ENCODE results near the gene RD3L.

RD3L gene

GRCh38 chr14:103904493-103905107, 37.7 kb downstream of the RD3L start:
- Histone ChIP-seq H3K9ac (ENCODE audit: low read depth, low read length) (no peak overlapping the region), H3K4me3 (ENCODE audit: low read length) (no peak overlapping the region), H3K4me1 (ENCODE audit: insufficient read depth, low read length) (no peaks in the 10 kb centered on the region)

GRCh38 chr14:103899833-103900232, 42.5 kb downstream of the RD3L start:
- Histone ChIP-seq H3K36me3 (ENCODE audit: insufficient read depth, low read depth, low read length) (no peaks in the 10 kb centered on the region), H3K27me3 (ENCODE audit: insufficient read depth, low read length) (no peaks in the 10 kb centered on the region; the same call in 1 of the 2 replicates), H3K9ac (ENCODE audit: low read depth, low read length) (no peak overlapping the region)

More at GRCh38 chr14:103904493-103905107, 37.7 kb downstream of the RD3L start:
- no peak overlapping the region for H3K27ac ChIP-seq (ENCODE audit: low read length)
- H3K27me3 ChIP-seq (ENCODE audit: insufficient read depth, low read length), result no peaks in the 10 kb centered on the region
- no peaks in the 10 kb centered on the region for H3K36me3 ChIP-seq (ENCODE audit: insufficient read depth, low read depth, low read length)
- H3K9me3 ChIP-seq (ENCODE audit: insufficient read depth, low read depth, low read length), result no peaks in the 10 kb centered on the region

GRCh38 chr14:103899316-103899715, 43.0 kb downstream of the RD3L start:
- Histone ChIP-seq H3K4me3 (ENCODE audit: low read length) (no peak overlapping the region), H3K27ac (ENCODE audit: low read length) (no peak overlapping the region), H3K9me3 (ENCODE audit: insufficient read depth, low read depth, low read length) (peaks cover 5% of the 10 kb centered on the region; the same call in 1 of the 2 replicates), H3K9ac (ENCODE audit: low read depth, low read length) (no peak overlapping the region), H3K27me3 (ENCODE audit: insufficient read depth, low read length) (no peaks in the 10 kb centered on the region; the same call in 1 of the 2 replicates), H3K36me3 (ENCODE audit: insufficient read depth, low read depth, low read length) (no peaks in the 10 kb centered on the region), H3K4me1 (ENCODE audit: insufficient read depth, low read length) (no peaks in the 10 kb centered on the region)

More at GRCh38 chr14:103899833-103900232, 42.5 kb downstream of the RD3L start:
- Histone ChIP-seq H3K9me3 (ENCODE audit: insufficient read depth, low read depth, low read length) (peaks cover 5% of the 10 kb centered on the region; the same call in 1 of the 2 replicates), H3K4me1 (ENCODE audit: insufficient read depth, low read length) (no peaks in the 10 kb centered on the region), H3K27ac (ENCODE audit: low read length) (no peak overlapping the region), H3K4me3 (ENCODE audit: low read length) (no peak overlapping the region)

GRCh38 chr14:103898711-103899110, 43.6 kb downstream of the RD3L start:
- H3K4me3 ChIP-seq (ENCODE audit: low read length), result no peak overlapping the region
- H3K36me3 ChIP-seq (ENCODE audit: insufficient read depth, low read depth, low read length), result no peaks in the 10 kb centered on the region
- no peak overlapping the region for H3K9ac ChIP-seq (ENCODE audit: low read depth, low read length)
- H3K27me3 ChIP-seq (ENCODE audit: insufficient read depth, low read length), result no peaks in the 10 kb centered on the region; the same call in 1 of the 2 replicates
- H3K9me3 ChIP-seq (ENCODE audit: insufficient read depth, low read depth, low read length), result peaks cover 5% of the 10 kb centered on the region; the same call in 1 of the 2 replicates
- H3K4me1 ChIP-seq (ENCODE audit: insufficient read depth, low read length), result no peaks in the 10 kb centered on the region
- no peak overlapping the region for H3K27ac ChIP-seq (ENCODE audit: low read length)

- H3K9ac ChIP-seq (ENCODE audit: low read depth, low read length), result no peak overlapping the region
- peaks cover 5% of the 10 kb centered on the region; the same call in 1 of the 2 replicates for H3K9me3 ChIP-seq (ENCODE audit: insufficient read depth, low read depth, low read length)
- H3K27ac ChIP-seq (ENCODE audit: low read length), result no peak overlapping the region
- H3K4me3 ChIP-seq (ENCODE audit: low read length), result no peak overlapping the region
- no peaks in the 10 kb centered on the region; the same call in 1 of the 2 replicates for H3K27me3 ChIP-seq (ENCODE audit: insufficient read depth, low read length)
- H3K36me3 ChIP-seq (ENCODE audit: insufficient read depth, low read depth, low read length), result no peaks in the 10 kb centered on the region
- no peaks in the 10 kb centered on the region for H3K4me1 ChIP-seq (ENCODE audit: insufficient read depth, low read length)
Measured at GRCh38 chr14:103898204-103898603, 44.1 kb downstream of the RD3L start.

- H3K36me3 ChIP-seq (ENCODE audit: insufficient read depth, low read depth, low read length), result no peaks in the 10 kb centered on the region
- no peaks in the 10 kb centered on the region; the same call in 1 of the 2 replicates for H3K27me3 ChIP-seq (ENCODE audit: insufficient read depth, low read length)
- H3K9me3 ChIP-seq (ENCODE audit: insufficient read depth, low read depth, low read length), result peaks cover 5% of the 10 kb centered on the region; the same call in 1 of the 2 replicates
- H3K4me1 ChIP-seq (ENCODE audit: insufficient read depth, low read length), result no peaks in the 10 kb centered on the region
- no peak overlapping the region for H3K27ac ChIP-seq (ENCODE audit: low read length)
- no peak overlapping the region for H3K9ac ChIP-seq (ENCODE audit: low read depth, low read length)
- no peak overlapping the region for H3K4me3 ChIP-seq (ENCODE audit: low read length)
Measured at GRCh38 chr14:103897075-103897947, 45.0 kb downstream of the RD3L start.

GRCh38 chr14:103896578-103896977, 45.8 kb downstream of the RD3L start:
- no peaks in the 10 kb centered on the region for H3K4me1 ChIP-seq (ENCODE audit: insufficient read depth, low read length)
- H3K9me3 ChIP-seq (ENCODE audit: insufficient read depth, low read depth, low read length), result peaks cover 5% of the 10 kb centered on the region; the same call in 1 of the 2 replicates
- H3K9ac ChIP-seq (ENCODE audit: low read depth, low read length), result no peak overlapping the region
- no peaks in the 10 kb centered on the region; the same call in 1 of the 2 replicates for H3K27me3 ChIP-seq (ENCODE audit: insufficient read depth, low read length)
- H3K36me3 ChIP-seq (ENCODE audit: insufficient read depth, low read depth, low read length), result no peaks in the 10 kb centered on the region
- H3K4me3 ChIP-seq (ENCODE audit: low read length), result no peak overlapping the region
- H3K27ac ChIP-seq (ENCODE audit: low read length), result no peak overlapping the region

- Histone ChIP-seq H3K9ac (ENCODE audit: low read depth, low read length) (no peak overlapping the region), H3K4me1 (ENCODE audit: insufficient read depth, low read length) (no peaks in the 10 kb centered on the region), H3K27ac (ENCODE audit: low read length) (no peak overlapping the region), H3K36me3 (ENCODE audit: insufficient read depth, low read depth, low read length) (no peaks in the 10 kb centered on the region), H3K9me3 (ENCODE audit: insufficient read depth, low read depth, low read length) (peaks cover 5% of the 10 kb centered on the region; the same call in 1 of the 2 replicates), H3K4me3 (ENCODE audit: low read length) (no peak overlapping the region), H3K27me3 (ENCODE audit: insufficient read depth, low read length) (no peaks in the 10 kb centered on the region; the same call in 1 of the 2 replicates)
Measured at GRCh38 chr14:103894723-103895059, 47.6 kb downstream of the RD3L start.

- Histone ChIP-seq H3K4me1 (ENCODE audit: insufficient read depth, low read length) (no peaks in the 10 kb centered on the region), H3K27ac (ENCODE audit: low read length) (no peak overlapping the region), H3K4me3 (ENCODE audit: low read length) (no peak overlapping the region), H3K9me3 (ENCODE audit: insufficient read depth, low read depth, low read length) (peaks cover 5% of the 10 kb centered on the region; the same call in 1 of the 2 replicates), H3K9ac (ENCODE audit: low read depth, low read length) (no peak overlapping the region), H3K27me3 (ENCODE audit: insufficient read depth, low read length) (no peaks in the 10 kb centered on the region; the same call in 1 of the 2 replicates), H3K36me3 (ENCODE audit: insufficient read depth, low read depth, low read length) (no peaks in the 10 kb centered on the region)
Measured at GRCh38 chr14:103894034-103894722, 48.2 kb downstream of the RD3L start.

GRCh38 chr14:103892247-103892646, 50.1 kb downstream of the RD3L start:
- H3K36me3 ChIP-seq (ENCODE audit: insufficient read depth, low read depth, low read length), result no peaks in the 10 kb centered on the region
- no peak overlapping the region for H3K27ac ChIP-seq (ENCODE audit: low read length)
- peaks cover 5% of the 10 kb centered on the region; the same call in 1 of the 2 replicates for H3K9me3 ChIP-seq (ENCODE audit: insufficient read depth, low read depth, low read length)

GRCh38 chr14:103891667-103892215, 50.6 kb downstream of the RD3L start:
- Histone ChIP-seq H3K4me1 (ENCODE audit: insufficient read depth, low read length) (no peaks in the 10 kb centered on the region), H3K4me3 (ENCODE audit: low read length) (no peak overlapping the region), H3K36me3 (ENCODE audit: insufficient read depth, low read depth, low read length) (no peaks in the 10 kb centered on the region), H3K9ac (ENCODE audit: low read depth, low read length) (no peak overlapping the region), H3K27ac (ENCODE audit: low read length) (no peak overlapping the region), H3K9me3 (ENCODE audit: insufficient read depth, low read depth, low read length) (peaks cover 5% of the 10 kb centered on the region; the same call in 1 of the 2 replicates), H3K27me3 (ENCODE audit: insufficient read depth, low read length) (no peaks in the 10 kb centered on the region; the same call in 1 of the 2 replicates)

More at GRCh38 chr14:103892247-103892646, 50.1 kb downstream of the RD3L start:
- no peak overlapping the region for H3K4me3 ChIP-seq (ENCODE audit: low read length)
- H3K27me3 ChIP-seq (ENCODE audit: insufficient read depth, low read length), result no peaks in the 10 kb centered on the region; the same call in 1 of the 2 replicates
- no peaks in the 10 kb centered on the region for H3K4me1 ChIP-seq (ENCODE audit: insufficient read depth, low read length)
- no peak overlapping the region for H3K9ac ChIP-seq (ENCODE audit: low read depth, low read length)

Data from iPS-20b (cell line).